ENCODE data around the gene LMF1. TPM values are rescaled to one million over a fixed set of nuclear protein-coding genes. Genes with fewer than 3 reads are reported as not detected.

Gene LMF1
- total and polyA plus RNA-seq, 9 of the 15 experiments (the other 6 are each of a cell fraction or from before 2014, with no cell fraction given): 0.11 to 1.6 (median 0.55) TPM; not detected in 1

DNA sequence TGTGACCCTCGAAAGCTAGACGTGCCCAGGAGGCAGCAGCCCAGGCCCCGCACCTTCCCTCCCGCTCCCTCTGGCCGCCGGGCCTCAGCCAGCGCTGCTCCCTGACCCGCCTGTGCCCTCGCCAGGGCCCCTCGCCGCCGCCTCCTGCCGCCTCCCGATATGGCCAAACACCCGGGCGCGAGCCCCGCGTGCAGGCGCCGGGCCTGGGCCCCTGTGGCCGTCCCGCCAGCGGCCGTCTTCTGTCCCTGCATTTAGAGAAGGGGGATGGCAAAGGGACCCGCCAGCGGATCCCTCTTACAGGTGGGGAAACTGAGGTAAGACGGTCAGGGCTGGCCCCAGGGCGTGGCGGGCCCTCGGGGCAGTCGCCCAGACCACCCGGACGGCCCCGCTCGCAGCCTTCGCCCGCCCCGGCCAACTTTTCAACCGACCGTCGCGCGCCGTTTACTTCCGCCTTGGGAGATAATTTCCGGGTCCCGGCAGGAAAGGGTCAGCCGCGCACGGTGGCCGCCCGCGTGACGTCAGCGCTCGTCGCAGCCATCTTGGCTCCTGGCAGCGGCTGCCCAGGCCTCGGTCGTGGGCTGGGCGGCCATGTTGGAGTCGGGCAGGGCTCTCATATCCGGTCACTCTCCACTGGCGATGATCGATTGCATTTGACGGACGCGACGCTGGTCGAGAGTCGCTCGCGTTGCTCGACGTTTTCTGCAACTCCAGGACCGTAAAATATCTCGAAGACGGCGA is 163.3 kb downstream of the LMF1 start (continued):
- peak; percentile 100 for TF ChIP-seq YY1 (IDR thresholded peaks at IDR 0.05; ENCODE audit: borderline replicate concordance in 1 of 3, control insufficient read depth in 1 of 3, extremely low read depth in 1 of 3, insufficient read depth in 3 of 3, insufficient read length in 1 of 3, insufficient replicate concordance in 2 of 3, low read depth in 1 of 3, low read length in 2 of 3)
- no peak for TF ChIP-seq NUFIP1 (IDR thresholded peaks at IDR 0.05; ENCODE audit: partially characterized antibody)
- TF ChIP-seq HCFC1 (IDR thresholded peaks at IDR 0.05; ENCODE audit: low read depth, low read length): peak; percentile 95
- peak; percentile 90 for TF ChIP-seq ZNF766 (CRISPR knock-in tag; conservative IDR thresholded peaks at IDR 0.05)
- no peak for TF ChIP-seq POLR3G (IDR thresholded peaks at IDR 0.05; ENCODE audit: extremely low read depth, insufficient read length, insufficient replicate concordance)
- no peak for TF ChIP-seq ZNF707 (CRISPR knock-in tag; conservative IDR thresholded peaks at IDR 0.05)
- no peak for TF ChIP-seq RHOXF2B (CRISPR knock-in tag; conservative IDR thresholded peaks at IDR 0.05)
- TF ChIP-seq SAFB2 (IDR thresholded peaks at IDR 0.05; ENCODE audit: borderline replicate concordance, low read depth, low read length, severe bottlenecking): no peak
- TF ChIP-seq HNRNPUL1 (IDR thresholded peaks at IDR 0.05; ENCODE audit: low read length): no peak
- no peak for TF ChIP-seq CHD4 (IDR thresholded peaks at IDR 0.05; ENCODE audit: insufficient read depth, insufficient replicate concordance, low read depth, low read length, poor library complexity, severe bottlenecking)
- no peak for TF ChIP-seq STAT5A (IDR thresholded peaks at IDR 0.05; ENCODE audit: borderline replicate concordance, low read length)
- TF ChIP-seq ZNF561 (CRISPR knock-in tag; conservative IDR thresholded peaks at IDR 0.05): no peak
- TF ChIP-seq SIRT6 (IDR thresholded peaks at IDR 0.05; ENCODE audit: low read depth, low read length): no peak
- TF ChIP-seq POLR2A (conservative IDR thresholded peaks at IDR 0.05): peak; percentile 88
- no peak for TF ChIP-seq ZFPM2 (CRISPR knock-in tag; IDR thresholded peaks at IDR 0.05)
- TF ChIP-seq, protein P1, sequence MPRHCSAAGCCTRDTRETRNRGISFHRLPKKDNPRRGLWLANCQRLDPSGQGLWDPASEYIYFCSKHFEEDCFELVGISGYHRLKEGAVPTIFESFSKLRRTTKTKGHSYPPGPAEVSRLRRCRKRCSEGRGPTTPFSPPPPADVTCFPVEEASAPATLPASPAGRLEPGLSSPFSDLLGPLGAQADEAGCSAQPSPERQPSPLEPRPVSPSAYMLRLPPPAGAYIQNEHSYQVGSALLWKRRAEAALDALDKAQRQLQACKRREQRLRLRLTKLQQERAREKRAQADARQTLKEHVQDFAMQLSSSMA (CRISPR knock-in tag; IDR thresholded peaks at IDR 0.05): 0 out of 2 replicates have a peak, but pooled peaks have one; percentile 49
- TF ChIP-seq KAT7 (CRISPR knock-in tag; IDR thresholded peaks at IDR 0.05; ENCODE audit: borderline replicate concordance): peak; percentile 85; the same call in 1 of the 2 replicates
- no peak for TF ChIP-seq TAL1 (IDR thresholded peaks at IDR 0.05)
- TF ChIP-seq ZNF41 (CRISPR knock-in tag; conservative IDR thresholded peaks at IDR 0.05): no peak
- no peak for TF ChIP-seq ZNF77 (CRISPR knock-in tag; IDR thresholded peaks at IDR 0.05)
- peak; percentile 97 for TF ChIP-seq NR2C1 (IDR thresholded peaks at IDR 0.05)
- peak; percentile 98 for TF ChIP-seq NR2C1 (tag; IDR thresholded peaks at IDR 0.05)
- TF ChIP-seq ZNF75A (CRISPR knock-in tag; IDR thresholded peaks at IDR 0.05): no peak
- TF ChIP-seq HDAC6 (IDR thresholded peaks at IDR 0.05; ENCODE audit: low read depth, low read length): no peak
- TF ChIP-seq PHF21A (IDR thresholded peaks at IDR 0.05; ENCODE audit: borderline replicate concordance, low read depth): peak; percentile 40; the same call in 1 of the 2 replicates
- no peak for TF ChIP-seq CC2D1A (IDR thresholded peaks at IDR 0.05)
- TF ChIP-seq RBM34 (IDR thresholded peaks at IDR 0.05; ENCODE audit: borderline replicate concordance, insufficient read depth, low read length): no peak
- peak; percentile 62; the same call in 1 of the 2 replicates for TF ChIP-seq GATAD2B (IDR thresholded peaks at IDR 0.05; ENCODE audit: borderline replicate concordance)
- no peak for TF ChIP-seq FOSL1 (tag; conservative IDR thresholded peaks at IDR 0.05)

Data from K562 (cell line).